Spleen (tissue), 11 donors: ENCODE results near the gene C4orf50. TPM values are rescaled to one million over a fixed set of nuclear protein-coding genes. Genes with fewer than 3 reads are reported as not detected.

ENCODE experiments used
- DNase-seq: peaks from one replicate; pipeline ENCODE4 v3.0.0-alpha.2; 2020
- H3K27ac ChIP-seq, 8 donors: fragments of 200-600 bp; sonication (generic) in 7 of 8; 1 replicate in 4 of 8; 2 replicates in 4 of 8; pipeline versions ENCODE4 v1.5.0 to v1.8.0; 2016 to 2021; ENCODE audit warnings: inconsistent platforms in 4 of 8, mild to moderate bottlenecking in 4 of 8, moderate library complexity in 1 of 8
- H3K27me3 ChIP-seq, 7 donors: fragments of 200-600 bp; sonication (generic) in 6 of 7; replicated peaks in 1 of 7; 1 replicate in 4 of 7; 2 replicates in 3 of 7; pipeline versions ENCODE4 v1.5.0 to v1.8.0; 2016 to 2021; ENCODE audit warnings: inconsistent platforms in 3 of 7, mild to moderate bottlenecking in 1 of 7
- H3K36me3 ChIP-seq, 6 donors: fragments of 200-600 bp; sonication (generic) in 5 of 6; 1 replicate in 4 of 6; 2 replicates in 2 of 6; pipeline versions ENCODE4 v1.5.0 to v1.8.0; 2016 to 2021; ENCODE audit warnings: inconsistent platforms in 2 of 6
- H3K4me1 ChIP-seq, 6 donors: fragments of 200-600 bp; sonication (generic) in 5 of 6; 1 replicate in 3 of 6; 2 replicates in 3 of 6; pipeline versions ENCODE4 v1.5.0 to v1.8.0; 2016 to 2021; ENCODE audit warnings: inconsistent platforms in 3 of 6
- H3K4me3 ChIP-seq, 8 donors: fragments of 200-600 bp; sonication (generic) in 7 of 8; 1 replicate in 4 of 8; 2 replicates in 4 of 8; pipeline versions ENCODE4 v1.5.0 to v1.8.0; 2016 to 2021; ENCODE audit warnings: inconsistent platforms in 4 of 8, mild to moderate bottlenecking in 4 of 8, moderate library complexity in 2 of 8
- H3K9me3 ChIP-seq, 8 donors: fragments of 200-600 bp; sonication (generic) in 7 of 8; 1 replicate in 4 of 8; 2 replicates in 4 of 8; pipeline versions ENCODE4 v1.5.0 to v1.8.0; 2016 to 2021; ENCODE audit warnings: inconsistent platforms in 4 of 8
- CTCF ChIP-seq, 11 experiments: fragments of 200-600 bp in 7 of 11; fragments of 450-650 bp in 4 of 11; sonication (generic) in 4 of 11; IDR thresholded peaks in 8 of 11; conservative IDR thresholded peaks in 3 of 11; 1 replicate in 7 of 11; 2 replicates in 4 of 11; pipeline versions ENCODE4 v1.4.0 to v1.8.0; 2016 to 2021; ENCODE audit warnings: antibody characterized with exemption in 11 of 11, inconsistent platforms in 4 of 11, mild to moderate bottlenecking in 1 of 11
- POLR2A ChIP-seq, 3 donors: fragments of 450-650 bp; IDR thresholded peaks; one replicate each; pipeline ENCODE4 v1.5.1; 2017; ENCODE audit warnings: antibody characterized with exemption in 3 of 3, mild to moderate bottlenecking in 1 of 3
- POLR2AphosphoS5 ChIP-seq, 3 donors: sonication (generic); formaldehyde crosslinking; IDR thresholded peaks; one replicate each; pipeline ENCODE4 v1.5.1; 2017; ENCODE audit warnings: antibody characterized with exemption in 3 of 3
- WGBS, 5 donors: extraction: QIAGEN DNeasy Blood & Tissue Kit in 3 of 5; methylation state at CpG; one replicate each; pipeline versions ENCODE4 v1.1.5 to v1.1.7; 2013 to 2018; 5-methylcytosine and 5-hydroxymethylcytosine counted together
- intact Hi-C: fragments of 100-400 bp; cut with DNase I; formaldehyde crosslinking; loops from one replicate; pipeline ENCODE4 v1.15.0; 2023; ENCODE audit warnings: low total_unique reads
- polyA plus RNA-seq, 3 donors: library from polyadenylated mRNA; stranded (reverse); fragments of 200-250 nt; gene quantifications; one replicate each; pipeline ENCODE4 v1.2.1, GENCODE V29; 2013
- total RNA-seq, 7 donors: library from RNA; depleted of rRNA in 3 of 7; stranded (reverse); fragments of >200 nt in 3 of 7; fragmentation: NEBNext Ultra II Directional in 4 of 7; extraction: Animal tissue kit (Norgen Biotek cat#: 25700) in 4 of 7; gene quantifications; one replicate each; pipeline versions ENCODE4 v1.1.0 to v1.2.1, GENCODE V29; 2016 to 2021
- donor health status: healthy with polysubstance abuse.
- donor health status: DM: no; HTN: no; CAD: no; lungs with moderate emphysema.
- donor health status: DM: no; HTN: no; CAD: no.
- donor health status: Bipolar disorder and iron deficiency.
- donor health status: healthy.
- donor health status: DM: no; HTN: no; CAD: no.
- donor health status: DM: yes; HTN: yes; CAD: no.

C4orf50 gene
- total and polyA plus RNA-seq, 10 donors: 0.02 to 2.5 (median 0.30) TPM

DNA sequence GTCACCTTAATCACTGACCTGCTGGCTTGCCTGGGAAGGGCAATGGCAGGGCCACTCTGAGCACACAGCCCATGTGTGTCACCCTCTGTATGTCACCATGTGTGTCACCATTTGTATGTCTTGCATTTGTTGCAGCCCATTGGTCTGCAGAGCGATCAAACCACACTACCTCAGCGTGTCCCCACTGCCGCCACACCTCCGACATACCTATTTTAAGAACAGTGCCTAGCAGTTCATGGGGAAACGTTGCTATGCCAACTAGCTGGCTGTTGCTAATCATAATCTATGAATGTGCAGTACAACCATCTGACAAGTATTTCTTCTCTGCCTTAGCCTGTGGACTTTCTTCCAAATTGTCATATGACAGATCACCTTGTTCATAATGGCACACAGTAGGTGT lies 117.4 kb downstream of the C4orf50 start:
- WGBS, 5 donors: 75 to 93% (median 79%) methylated on average over 5 of the region's 5 CpGs

GRCh38 chr4:5899881-5900280 lies 118.3 kb downstream of the C4orf50 start:
- peaks cover 0 to 20% (median 0%) of the 10 kb centered on the region in 8 donors for H3K9me3 ChIP-seq
- no peak for TF ChIP-seq POLR2AphosphoS5 (IDR thresholded peaks at IDR 0.05)
- H3K4me1 ChIP-seq: no peaks in the 10 kb centered on the region
- intact Hi-C loops: no loop called here
- DNase-seq: no peak
- whole genome bisulfite sequencing, 5 donors: 64 to 76% (median 72%) methylated on average over 5 of the region's 5 CpGs
- H3K4me3 ChIP-seq: no peak overlapping the region
- no peaks in the 10 kb centered on the region for H3K36me3 ChIP-seq
- no peak overlapping the region for H3K27ac ChIP-seq
- H3K27me3 ChIP-seq: peaks cover 0 to 74% (median 6%) of the 10 kb centered on the region in 7 donors

More for the DNA sequence above, 117.4 kb downstream of the C4orf50 start:
- Histone ChIP-seq H3K9me3 (peaks cover 0 to 20% (median 0%) of the 10 kb centered on the region in 8 donors), H3K4me3 (no peak overlapping the region), H3K27ac (no peak overlapping the region), H3K4me1 (no peaks in the 10 kb centered on the region), H3K27me3 (peaks cover 0 to 75% (median 5%) of the 10 kb centered on the region in 7 donors), H3K36me3 (no peaks in the 10 kb centered on the region)
- TF ChIP-seq POLR2A (IDR thresholded peaks at IDR 0.05) (no peak), POLR2AphosphoS5 (IDR thresholded peaks at IDR 0.05) (no peak), CTCF (IDR thresholded peaks at IDR 0.05 in 8 of 11, conservative IDR thresholded peaks at IDR 0.05 in 3 of 11) (no peak)
- no peak for DNase-seq
- intact Hi-C loops: no loop called here

GRCh38 chr4:5899396-5899795 lies 118.8 kb downstream of the C4orf50 start:
- intact Hi-C loops: no loop called here
- H3K27ac ChIP-seq: no peak overlapping the region
- H3K4me1 ChIP-seq: no peaks in the 10 kb centered on the region
- peaks cover 0 to 74% (median 10%) of the 10 kb centered on the region in 7 donors for H3K27me3 ChIP-seq
- peaks cover 0 to 20% (median 0%) of the 10 kb centered on the region in 8 donors for H3K9me3 ChIP-seq
- H3K36me3 ChIP-seq: no peaks in the 10 kb centered on the region
- WGBS, 5 donors: 81 to 96% (median 92%) methylated on average over 1 of the region's 1 CpG
- TF ChIP-seq POLR2A (IDR thresholded peaks at IDR 0.05): no peak
- no peak for TF ChIP-seq POLR2AphosphoS5 (IDR thresholded peaks at IDR 0.05)
- TF ChIP-seq CTCF (IDR thresholded peaks at IDR 0.05 in 8 of 11, conservative IDR thresholded peaks at IDR 0.05 in 3 of 11): no peak
- DNase-seq: no peak
- no peak overlapping the region for H3K4me3 ChIP-seq

GRCh38 chr4:5897674-5898073 lies 120.6 kb downstream of the C4orf50 start:
- TF ChIP-seq POLR2AphosphoS5 (IDR thresholded peaks at IDR 0.05) (no peak), POLR2A (IDR thresholded peaks at IDR 0.05) (no peak), CTCF (IDR thresholded peaks at IDR 0.05 in 8 of 11, conservative IDR thresholded peaks at IDR 0.05 in 3 of 11) (no peak)
- DNase-seq: no peak
- intact Hi-C loops: no loop called here
- Histone ChIP-seq H3K4me1 (peaks cover 0 to 4% (median 0%) of the 10 kb centered on the region in 6 donors), H3K9me3 (peaks cover 0 to 14% (median 0%) of the 10 kb centered on the region in 8 donors), H3K27ac (no peak overlapping the region), H3K4me3 (no peak overlapping the region), H3K27me3 (peaks cover 0 to 75% (median 22%) of the 10 kb centered on the region in 7 donors), H3K36me3 (no peaks in the 10 kb centered on the region)
- WGBS, 5 donors: 79 to 84% (median 83%) methylated on average over 13 of the region's 13 CpGs
